HG03520 (cell line): ENCODE results near the gene LRRC4C.
"Not testable (repeated sequence)": the region's sequence is repeated elsewhere in the genome, so short reads cannot be mapped to it uniquely, and the experiment has no call there.

ENCODE experiments used
- ATAC-seq: cut with Tn5 transposase; IDR thresholded peaks from one replicate; pipeline ENCODE4 v1.9.1; 2021; ENCODE audit warnings: mild to moderate bottlenecking, moderate library complexity; ENCODE audit not compliant: unreplicated experiment

Gene LRRC4C

GRCh38 chr11:40192590-40192989 lies 1266.9 kb downstream of the LRRC4C start:
- ATAC-seq: not testable (repeated sequence)

- no peak for ATAC-seq
Measured at GRCh38 chr11:40190294-40190693, 1269.2 kb downstream of the LRRC4C start.

GRCh38 chr11:40188848-40189247 lies 1270.6 kb downstream of the LRRC4C start:
- ATAC-seq: no peak

GRCh38 chr11:40187295-40187694 lies 1272.2 kb downstream of the LRRC4C start:
- no peak for ATAC-seq

- ATAC-seq: no peak
Measured at GRCh38 chr11:40186437-40187263, 1272.8 kb downstream of the LRRC4C start.

- no peak for ATAC-seq
Measured at GRCh38 chr11:40185793-40186192, 1273.7 kb downstream of the LRRC4C start.

- ATAC-seq: peak; percentile 77
Measured at GRCh38 chr11:40183073-40184064, 1276.1 kb downstream of the LRRC4C start.

GRCh38 chr11:40179541-40179940 lies 1279.9 kb downstream of the LRRC4C start:
- no peak for ATAC-seq

- ATAC-seq: no peak
Measured at GRCh38 chr11:40178470-40178869, 1281.0 kb downstream of the LRRC4C start.

- ATAC-seq: no peak
Measured at GRCh38 chr11:40175980-40176379, 1283.5 kb downstream of the LRRC4C start.

- no peak for ATAC-seq
Measured at GRCh38 chr11:40170078-40170477, 1289.4 kb downstream of the LRRC4C start.

GRCh38 chr11:40168414-40168813 lies 1291.0 kb downstream of the LRRC4C start:
- peak; percentile 55 for ATAC-seq

GRCh38 chr11:40167805-40168204 lies 1291.6 kb downstream of the LRRC4C start:
- not testable (repeated sequence) for ATAC-seq

GRCh38 chr11:40166892-40167291 lies 1292.6 kb downstream of the LRRC4C start:
- ATAC-seq: no peak

- ATAC-seq: no peak
Measured at GRCh38 chr11:40162901-40163883, 1296.3 kb downstream of the LRRC4C start.

- no peak for ATAC-seq
Measured at GRCh38 chr11:40161854-40162410, 1297.5 kb downstream of the LRRC4C start.

GRCh38 chr11:40160418-40160817 lies 1299.0 kb downstream of the LRRC4C start:
- no peak for ATAC-seq

- no peak for ATAC-seq
Measured at GRCh38 chr11:40149721-40150120, 1309.7 kb downstream of the LRRC4C start.

- ATAC-seq: no peak
Measured at GRCh38 chr11:40140560-40140959, 1318.9 kb downstream of the LRRC4C start.

GRCh38 chr11:40139536-40139935 lies 1319.9 kb downstream of the LRRC4C start:
- ATAC-seq: no peak
